DMS79 (cell line): ENCODE measurements around the gene INTS13.
A peak's percentile ranks its signal among the peaks of the same experiment; 100 is the strongest.
"Not testable (repeated sequence)": the region's sequence is repeated elsewhere in the genome, so short reads cannot be mapped to it uniquely, and the experiment has no call there.

ENCODE experiments used
- DNase-seq: peaks from one replicate; lab custom pipeline; 2025; lab: John Stamatoyannopoulos, UW

Gene INTS13

GRCh38 chr12:26937863-26938700 lies at the start of gene INTS13, which contains the start of gene FGFR1OP2:
INTS13 (minus strand) TSS chr12:26937981; CDS start chr12:26936803, 1,178 bp downstream.
FGFR1OP2 (plus strand) TSS chr12:26938470; CDS start chr12:26954159, 15,689 bp downstream.
- DNase-seq = peak; percentile 96

GRCh38 chr12:26982866-26983265 lies 45.1 kb upstream of the INTS13 start:
- no peak for DNase-seq

GRCh38 chr12:26979733-26980132 lies 42.0 kb upstream of the INTS13 start:
- no peak for DNase-seq

GRCh38 chr12:26978801-26979200 lies 41.0 kb upstream of the INTS13 start:
- no peak for DNase-seq

- no peak for DNase-seq
Observed at GRCh38 chr12:26976687-26977086, 38.9 kb upstream of the INTS13 start.

- no peak for DNase-seq
Observed at GRCh38 chr12:26971963-26972362, 34.2 kb upstream of the INTS13 start.

- DNase-seq = no peak
Observed at GRCh38 chr12:26970136-26970535, 32.4 kb upstream of the INTS13 start.

- no peak for DNase-seq
Observed at GRCh38 chr12:26966842-26967241, 29.1 kb upstream of the INTS13 start.

- DNase-seq = no peak
Observed at GRCh38 chr12:26963413-26963812, 25.6 kb upstream of the INTS13 start.

GRCh38 chr12:26961803-26962202 lies 24.0 kb upstream of the INTS13 start:
- DNase-seq = no peak

- DNase-seq = not testable (repeated sequence)
Observed at GRCh38 chr12:26961391-26961790, 23.6 kb upstream of the INTS13 start.

GRCh38 chr12:26954027-26954426 lies 16.2 kb upstream of the INTS13 start:
- DNase-seq = no peak

GRCh38 chr12:26953447-26953846 lies 15.7 kb upstream of the INTS13 start:
- DNase-seq = no peak

- DNase-seq = no peak
Observed at GRCh38 chr12:26948309-26948708, 10.5 kb upstream of the INTS13 start.

GRCh38 chr12:26941215-26941594 lies 3.4 kb upstream of the INTS13 start:
- no peak for DNase-seq

GRCh38 chr12:26940516-26941214 lies 2.9 kb upstream of the INTS13 start:
- no peak for DNase-seq

GRCh38 chr12:26939953-26940352 lies 2.2 kb upstream of the INTS13 start:
- no peak for DNase-seq

- DNase-seq = no peak
Observed at GRCh38 chr12:26939192-26939832, 1.5 kb upstream of the INTS13 start.

- no peak for DNase-seq
Observed at GRCh38 chr12:26938701-26939062, 901 bp upstream of the INTS13 start.

- no peak for DNase-seq
Observed at GRCh38 chr12:26937443-26937862, 328 bp downstream of the INTS13 start.

GRCh38 chr12:26936559-26937442 lies 980 bp downstream of the INTS13 start:
- no peak for DNase-seq
